HL-60 (cell line): Measurements from ENCODE around the gene MOB2.

Source experiments
- GABPA ChIP-seq: IDR thresholded peaks from 2 replicates; pipeline ENCODE4 v1.6.1; 2012; ENCODE audit warnings: low read depth
- POLR2AphosphoS5 ChIP-seq: IDR thresholded peaks from 2 replicates; pipeline ENCODE4 v1.6.1; 2012; ENCODE audit warnings: low read depth
- REST ChIP-seq: IDR thresholded peaks from 2 replicates; pipeline ENCODE4 v1.6.1; 2012; ENCODE audit warnings: low read depth; ENCODE audit not compliant: insufficient replicate concordance
- TF ChIP-seq, protein P1 (sequence below): IDR thresholded peaks from one replicate; pipeline ENCODE4 v1.5.1; 2011; ENCODE audit warnings: low read length, control low read depth, inconsistent platforms; ENCODE audit not compliant: insufficient read depth

DNA sequence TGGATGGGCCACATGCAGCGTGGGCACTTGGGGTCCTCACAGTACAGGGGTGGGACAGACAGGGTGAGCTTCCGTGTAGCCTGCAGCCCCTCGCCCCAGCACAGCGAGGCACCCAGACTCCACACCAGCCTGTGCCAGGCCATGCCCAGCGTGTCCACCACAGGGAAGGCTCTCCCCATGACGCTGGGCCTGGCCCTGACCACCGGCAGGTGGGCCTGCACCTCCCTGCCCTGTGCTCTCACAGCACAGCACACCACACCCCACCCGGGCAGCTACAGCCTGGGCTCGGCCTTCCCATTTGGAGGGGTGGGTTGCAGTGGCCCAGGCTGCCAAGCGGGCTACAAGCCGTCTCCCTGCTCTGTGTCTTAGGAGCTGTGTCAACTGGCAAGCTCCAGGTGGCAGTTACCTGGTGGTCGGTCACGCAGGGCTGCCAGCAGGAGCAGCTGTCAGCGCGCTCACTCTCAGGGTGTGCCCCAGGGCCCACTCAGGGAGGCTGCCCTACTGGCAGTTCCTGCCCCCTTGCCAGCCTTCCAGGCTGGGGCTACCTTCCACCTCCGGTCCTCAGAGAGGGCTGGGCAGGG is 4.6 kb downstream of the MOB2 start:
- TF ChIP-seq, protein P1, sequence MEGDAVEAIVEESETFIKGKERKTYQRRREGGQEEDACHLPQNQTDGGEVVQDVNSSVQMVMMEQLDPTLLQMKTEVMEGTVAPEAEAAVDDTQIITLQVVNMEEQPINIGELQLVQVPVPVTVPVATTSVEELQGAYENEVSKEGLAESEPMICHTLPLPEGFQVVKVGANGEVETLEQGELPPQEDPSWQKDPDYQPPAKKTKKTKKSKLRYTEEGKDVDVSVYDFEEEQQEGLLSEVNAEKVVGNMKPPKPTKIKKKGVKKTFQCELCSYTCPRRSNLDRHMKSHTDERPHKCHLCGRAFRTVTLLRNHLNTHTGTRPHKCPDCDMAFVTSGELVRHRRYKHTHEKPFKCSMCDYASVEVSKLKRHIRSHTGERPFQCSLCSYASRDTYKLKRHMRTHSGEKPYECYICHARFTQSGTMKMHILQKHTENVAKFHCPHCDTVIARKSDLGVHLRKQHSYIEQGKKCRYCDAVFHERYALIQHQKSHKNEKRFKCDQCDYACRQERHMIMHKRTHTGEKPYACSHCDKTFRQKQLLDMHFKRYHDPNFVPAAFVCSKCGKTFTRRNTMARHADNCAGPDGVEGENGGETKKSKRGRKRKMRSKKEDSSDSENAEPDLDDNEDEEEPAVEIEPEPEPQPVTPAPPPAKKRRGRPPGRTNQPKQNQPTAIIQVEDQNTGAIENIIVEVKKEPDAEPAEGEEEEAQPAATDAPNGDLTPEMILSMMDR, result no peak
- no peak for TF ChIP-seq POLR2AphosphoS5
- TF ChIP-seq REST, result no peak
- TF ChIP-seq GABPA, result no peak
